Panc1 (cell line): ENCODE results near the gene WDFY2. TPM values are rescaled to one million over a fixed set of nuclear protein-coding genes. Genes with fewer than 3 reads are reported as not detected.

Experiments
- ATAC-seq: fragments of 200-7000 bp; cut with Tn5 transposase; 2 replicates; pipeline ENCODE4 v1.9.1; 2020; ENCODE audit warnings: mild to moderate bottlenecking, moderate library complexity
- BruUV-seq: library from RNA; stranded (reverse); fragments of 400-500 nt; replicated peaks from 2 replicates; lab custom pipeline; 2021; lab: Mats Ljungman, UMichigan
- CTCF ChIA-PET: fragments of 300-600 bp; sonication (Branson Sonifier 250); formaldehyde crosslinking; loops from one replicate; lab custom pipeline; 2022; ENCODE audit warnings: antibody characterized with exemption; lab: Charles Lee
- POLR2A ChIA-PET: fragments of 300-600 bp; sonication (Branson Sonifier 250); formaldehyde crosslinking; loops from one replicate; lab custom pipeline; 2022; ENCODE audit warnings: antibody characterized with exemption; lab: Charles Lee
- DNase-seq: peaks from one replicate; pipeline ENCODE4 v3.0.0-alpha.2; 2010; ENCODE audit warnings: low read depth, low spot score
- H3K27ac ChIP-seq: 2 replicates; pipeline ENCODE4 v1.5.1; 2011; ENCODE audit warnings: mild to moderate bottlenecking, low read length, inconsistent platforms
- H3K27me3 ChIP-seq: fragments of 200-500 bp; sonication (Bioruptor generic); 2 replicates; pipeline ENCODE4 v1.6.0; 2014; ENCODE audit warnings: low read length, inconsistent platforms; ENCODE audit not compliant: control insufficient read depth, insufficient read depth
- H3K36me3 ChIP-seq: fragments of 200-500 bp; sonication (Bioruptor generic); 2 replicates; pipeline ENCODE4 v1.5.1; 2014; ENCODE audit warnings: inconsistent platforms, mild to moderate bottlenecking, low read length, moderate library complexity; ENCODE audit not compliant: control insufficient read depth, insufficient read depth
- H3K4me1 ChIP-seq: 2 replicates; pipeline ENCODE4 v1.5.1; 2011; ENCODE audit warnings: inconsistent platforms, mild to moderate bottlenecking, low read length, moderate library complexity; ENCODE audit not compliant: control insufficient read depth, insufficient read depth
- H3K4me3 ChIP-seq, 2 experiments: 2 replicates each; pipeline ENCODE4 v1.5.1; 2011 to 2012; ENCODE audit warnings: low read depth in 2 of 2, low read length in 2 of 2, mild to moderate bottlenecking in 2 of 2, inconsistent platforms in 1 of 2, moderate library complexity in 1 of 2
- H3K9me3 ChIP-seq: fragments of 200-500 bp; sonication (Bioruptor generic); 2 replicates; pipeline ENCODE4 v1.5.1; 2014; ENCODE audit warnings: low read depth, mild to moderate bottlenecking, inconsistent platforms, low read length, moderate library complexity; ENCODE audit not compliant: control insufficient read depth, insufficient read depth
- CTCF ChIP-seq: fragments of 450-650 bp; IDR thresholded peaks from 2 replicates; pipeline ENCODE4 v1.5.1; 2017; ENCODE audit warnings: mild to moderate bottlenecking
- POLR2AphosphoS5 ChIP-seq: IDR thresholded peaks from 2 replicates; pipeline ENCODE4 v1.6.1; 2012; ENCODE audit warnings: mild to moderate bottlenecking, low read depth, low read length, moderate library complexity
- REST ChIP-seq, 2 experiments: IDR thresholded peaks; 2 replicates each; pipeline ENCODE4 v1.6.1; 2011 to 2012; ENCODE audit warnings: low read depth in 2 of 2, control low read depth in 1 of 2, low read length in 1 of 2, mild to moderate bottlenecking in 1 of 2, moderate library complexity in 1 of 2; ENCODE audit not compliant: insufficient read depth in 1 of 2
- SIN3A ChIP-seq: IDR thresholded peaks from 2 replicates; pipeline ENCODE4 v1.6.1; 2012; ENCODE audit warnings: low read depth, mild to moderate bottlenecking, low read length, moderate library complexity, borderline replicate concordance; ENCODE audit not compliant: insufficient read depth
- TCF7L2 ChIP-seq: IDR thresholded peaks from 2 replicates; pipeline ENCODE4 v1.6.1; 2011; ENCODE audit warnings: mild to moderate bottlenecking, low read depth, low read length, inconsistent platforms
- in situ Hi-C: cut with HindIII; loops from 2 replicates; pipeline ENCODE4 v1.10.0; 2016; ENCODE audit warnings: low sequenced_read_pairs, low pct_unique_long_range_greater_than_20kb
- intact Hi-C: fragments of 100-400 bp; cut with micrococcal nuclease; formaldehyde crosslinking; loops from one replicate; pipeline ENCODE4 v1.10.0; 2022; ENCODE audit not compliant: unreplicated experiment
- total RNA-seq: library from RNA; stranded (reverse); gene quantifications from one replicate; pipeline ENCODE4 v1.2.1, GENCODE V29; 2021; ENCODE audit not compliant: unreplicated experiment

The WDFY2 gene
- total RNA-seq, 1 experiment from 2014 or later, result 7.8 TPM

GRCh38 chr13:51599444-51600176, 15.3 kb downstream of the WDFY2 start:
- in situ Hi-C loops, result no loop called here
- ATAC-seq (no peak), DNase-seq (no peak)
- intact Hi-C loops, result no loop called here
- Histone ChIP-seq H3K4me3 (no peak overlapping the region), H3K9me3 (no peaks in the 10 kb centered on the region), H3K4me1 (peaks cover 4% of the 10 kb centered on the region; the same call in 1 of the 2 replicates), H3K27me3 (no peaks in the 10 kb centered on the region), H3K36me3 (no peaks in the 10 kb centered on the region), H3K27ac (peak overlapping the region; percentile 34; the same call in 1 of the 2 replicates)
- no peak for TF ChIP-seq REST (IDR thresholded peaks at IDR 0.05; ENCODE audit: insufficient read depth in 1 of 2, low read depth in 2 of 2, low read length in 1 of 2)
- no peak for TF ChIP-seq CTCF
- TF ChIP-seq SIN3A, result no peak
- no peak for TF ChIP-seq TCF7L2
- no peak for TF ChIP-seq POLR2AphosphoS5
- ChIA-PET POLR2A (interaction anchor here (0.7 kb wide), 1 partner anchor 20 kb away, joined by 8 read pairs; no protein-coding TSS in a partner anchor), CTCF (no interaction called here)
- no TSS peak for BruUV-seq

- Histone ChIP-seq H3K27ac (no peak overlapping the region), H3K36me3 (no peaks in the 10 kb centered on the region), H3K4me3 (no peak overlapping the region), H3K4me1 (peaks cover 4% of the 10 kb centered on the region; the same call in 1 of the 2 replicates), H3K27me3 (no peaks in the 10 kb centered on the region), H3K9me3 (no peaks in the 10 kb centered on the region)
- no peak for TF ChIP-seq POLR2AphosphoS5
- no peak for TF ChIP-seq CTCF
- no peak for TF ChIP-seq TCF7L2
- no peak for TF ChIP-seq REST (IDR thresholded peaks at IDR 0.05; ENCODE audit: insufficient read depth in 1 of 2, low read depth in 2 of 2, low read length in 1 of 2)
- no peak for TF ChIP-seq SIN3A
- POLR2A ChIA-PET, result no interaction called here
- BruUV-seq, result no TSS peak
- intact Hi-C loops, result no loop called here
- DNase-seq, result no peak
- ATAC-seq, result no peak
- in situ Hi-C loops, result no loop called here
- CTCF ChIA-PET, result no interaction called here
Measured at GRCh38 chr13:51600703-51601102, 16.4 kb downstream of the WDFY2 start.
